GM18873 (cell line): Measurements from ENCODE around the gene CSE1L.
"Not testable (repeated sequence)": the region's sequence is repeated elsewhere in the genome, so short reads cannot be mapped to it uniquely, and the experiment has no call there.

ENCODE experiments used
- ATAC-seq: cut with Tn5 transposase; IDR thresholded peaks from one replicate; pipeline ENCODE4 v1.9.1; 2021; ENCODE audit warnings: mild to moderate bottlenecking, moderate library complexity, moderate number of reproducible peaks; ENCODE audit not compliant: unreplicated experiment, low FRiP score

CSE1L gene

DNA sequence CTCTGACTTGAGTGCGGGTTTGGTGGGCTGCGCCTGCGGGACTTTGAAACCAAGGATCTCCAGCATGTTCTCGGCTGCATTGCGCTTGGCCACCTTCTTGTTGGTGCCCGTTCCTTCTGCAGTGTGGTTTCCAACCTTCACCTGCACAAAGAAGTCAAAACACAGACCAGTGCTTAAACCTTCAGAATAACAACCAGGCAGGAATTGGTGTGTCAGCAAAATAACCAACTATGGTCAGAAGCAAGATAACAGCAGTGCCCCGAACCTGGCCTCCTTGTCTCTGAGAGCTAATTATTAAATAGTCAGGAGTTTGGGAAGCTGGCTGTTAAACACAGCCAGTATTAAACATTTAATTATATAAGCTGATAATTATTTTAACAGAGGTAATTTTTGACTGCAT is 73.9 kb downstream of the CSE1L start:
- no peak for ATAC-seq

DNA sequence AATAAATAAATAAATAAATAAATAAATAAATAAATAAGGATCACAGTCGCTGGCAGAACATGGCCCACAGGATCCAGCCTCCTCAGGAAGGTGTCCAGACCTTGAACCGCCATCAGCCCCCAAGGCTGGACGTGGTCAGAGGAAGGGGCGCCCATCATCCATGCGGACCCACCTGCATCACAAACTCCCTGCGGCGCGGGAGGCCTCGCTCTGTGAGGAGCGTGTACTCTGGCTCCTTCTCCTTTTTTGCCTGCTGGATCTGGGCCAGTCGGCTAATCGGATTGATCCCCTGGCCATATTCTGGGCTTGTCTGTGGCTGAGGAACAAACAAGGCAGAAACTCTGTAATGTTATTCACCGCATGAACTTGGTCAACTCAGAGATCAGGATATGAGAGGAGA is 76.8 kb downstream of the CSE1L start:
- ATAC-seq: no peak

DNA sequence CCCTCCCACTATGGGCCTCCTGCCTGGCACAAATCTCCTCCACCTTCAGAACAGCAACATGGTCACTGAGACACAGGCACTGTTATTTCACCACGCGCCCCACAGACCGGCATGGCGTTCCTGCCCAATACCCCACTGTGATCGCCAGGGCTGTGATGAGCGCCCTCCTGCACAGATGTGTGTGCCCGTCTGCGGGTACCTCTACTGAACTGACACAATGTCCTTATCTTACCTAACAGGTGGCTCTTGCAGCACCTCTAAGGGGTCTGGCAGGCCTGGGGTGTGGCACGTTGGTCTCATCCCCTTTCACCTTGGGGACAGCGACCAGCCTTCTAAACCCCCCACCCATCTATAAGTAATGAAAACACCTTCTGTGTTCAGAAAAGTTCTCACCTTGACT is 77.9 kb downstream of the CSE1L start:
- no peak for ATAC-seq

DNA sequence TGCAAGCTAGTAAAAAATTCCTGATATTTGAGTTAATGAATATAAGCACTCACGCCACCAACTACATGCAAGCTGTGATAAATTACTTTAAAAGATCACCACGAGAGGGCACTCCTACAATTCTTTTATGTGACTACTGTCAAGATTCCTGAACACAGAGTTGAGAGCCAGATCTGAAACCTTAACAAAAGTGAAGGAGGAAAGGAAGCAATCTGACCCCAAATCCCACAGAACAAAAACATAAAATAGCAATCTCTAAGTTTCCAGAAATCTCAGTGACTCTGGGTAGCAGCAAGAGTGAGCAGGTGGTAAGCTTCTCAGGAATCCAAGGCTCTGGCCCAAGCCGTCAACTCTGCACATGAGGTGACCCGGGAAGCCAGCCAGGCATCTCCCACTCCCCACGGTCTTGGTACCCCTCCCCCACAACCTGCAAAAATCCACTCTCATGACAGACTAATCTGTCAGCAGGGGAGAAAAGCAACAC is 86.9 kb downstream of the CSE1L start:
- ATAC-seq: no peak

DNA sequence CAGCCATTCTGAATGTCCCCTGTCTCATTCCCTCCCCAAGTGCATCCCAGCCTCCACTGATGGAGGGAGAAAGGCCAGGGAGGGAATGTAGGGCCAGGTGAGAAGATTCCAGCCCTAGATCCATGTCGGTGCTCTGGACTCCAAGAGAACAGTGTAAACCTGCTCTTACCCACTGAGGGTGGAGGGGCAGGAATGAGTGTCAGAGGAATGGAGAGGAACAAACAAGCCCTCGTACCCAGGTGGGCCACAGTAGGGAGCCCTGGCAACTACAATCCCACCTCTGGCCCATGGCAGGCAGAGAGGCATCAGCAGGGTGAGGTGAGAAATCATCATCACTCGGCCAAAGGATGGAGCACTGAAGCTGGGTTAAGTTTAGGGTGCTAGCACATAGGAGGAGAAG is 87.5 kb downstream of the CSE1L start:
- ATAC-seq: no peak

DNA sequence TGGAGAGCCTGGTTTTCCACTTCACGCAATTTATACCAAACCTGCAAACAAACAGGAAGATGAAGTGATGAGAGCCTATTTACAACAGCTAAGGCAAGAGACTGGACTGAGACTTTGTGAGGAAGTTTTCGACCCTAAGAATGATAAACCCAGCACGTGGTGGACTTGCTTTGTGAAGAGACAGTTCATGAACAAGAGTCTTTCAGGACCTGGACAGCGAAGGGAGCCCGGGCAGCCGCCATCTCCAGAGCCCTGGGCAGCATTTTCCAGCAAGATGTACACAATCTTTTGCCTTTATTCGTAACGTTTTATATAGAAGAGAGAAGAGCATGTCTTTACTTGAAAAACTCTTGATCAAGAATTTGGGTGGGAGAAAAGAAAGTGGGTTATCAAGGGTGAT is 88.7 kb downstream of the CSE1L start:
- not testable (repeated sequence) for ATAC-seq

DNA sequence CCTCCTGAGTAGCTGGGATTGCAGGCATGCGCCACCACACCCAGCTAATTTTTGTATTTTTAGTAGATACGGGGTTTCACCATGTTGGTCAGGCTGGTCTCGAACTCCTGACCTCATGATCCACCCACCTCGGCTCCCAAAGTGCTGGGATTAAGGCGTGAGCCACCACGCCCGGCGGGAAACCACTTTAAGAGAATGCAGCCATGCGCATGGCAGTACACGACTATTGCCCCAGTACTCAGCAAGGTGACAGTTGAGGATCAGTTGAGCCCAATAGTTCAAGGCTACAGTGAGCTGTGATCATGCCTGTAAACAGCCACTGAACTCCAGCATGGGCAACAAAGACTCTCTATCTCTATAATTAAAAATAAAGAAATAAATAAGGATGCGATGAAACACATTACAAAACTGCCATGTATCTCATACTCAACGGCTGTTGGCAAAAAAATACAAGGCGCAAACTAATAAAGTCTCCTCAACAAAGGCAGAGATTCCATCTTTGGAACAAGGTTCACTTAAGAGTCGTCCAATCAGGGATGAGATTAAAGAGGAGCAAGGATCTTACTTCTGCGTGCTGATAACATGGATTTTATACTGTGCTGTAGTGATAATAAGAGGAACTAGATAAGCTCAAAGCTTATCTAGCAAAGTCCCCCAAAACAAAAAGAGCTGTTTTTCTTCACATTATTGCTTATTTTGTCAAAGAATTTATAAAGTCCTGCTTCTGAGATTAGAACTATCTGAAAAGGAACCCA is 90.9 kb downstream of the CSE1L start:
- no peak for ATAC-seq

DNA sequence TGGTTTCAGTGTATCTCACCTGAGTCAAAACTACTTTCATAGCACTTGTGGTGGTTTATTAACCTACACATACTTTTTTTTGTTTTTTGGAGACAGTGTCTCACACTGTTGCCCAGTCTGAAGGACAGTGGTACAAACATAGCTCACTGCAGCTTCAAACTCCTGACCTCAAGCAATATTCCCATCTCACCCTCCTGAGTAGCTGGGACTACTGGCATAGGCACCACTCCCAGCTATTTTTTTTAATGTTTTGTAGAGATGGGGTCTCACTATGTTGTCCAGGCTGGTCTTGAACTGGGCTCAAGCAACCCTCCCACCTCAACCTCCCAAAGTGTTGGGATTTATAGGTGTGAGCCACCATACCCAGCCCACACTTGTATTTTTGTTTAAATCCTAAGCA is 92.3 kb downstream of the CSE1L start:
- ATAC-seq: no peak

DNA sequence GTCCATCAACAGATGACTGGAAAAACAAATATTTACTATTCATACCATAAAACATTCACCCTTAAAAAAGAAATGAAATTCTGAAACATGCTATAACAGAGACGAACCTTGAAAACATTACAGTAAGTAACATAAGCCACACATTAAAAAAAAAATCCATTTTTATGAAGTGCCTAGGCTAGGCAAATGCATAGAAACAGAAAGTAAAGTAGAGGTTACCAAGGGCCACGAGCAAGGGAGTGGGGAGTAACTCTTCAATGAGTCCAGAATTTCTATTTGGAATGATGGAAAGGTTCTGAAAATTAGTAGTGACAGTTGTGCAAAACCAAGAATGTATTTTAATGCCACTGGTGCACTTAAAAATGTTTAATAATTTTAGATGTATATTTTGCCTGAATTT is 94.3 kb downstream of the CSE1L start:
- ATAC-seq: no peak

DNA sequence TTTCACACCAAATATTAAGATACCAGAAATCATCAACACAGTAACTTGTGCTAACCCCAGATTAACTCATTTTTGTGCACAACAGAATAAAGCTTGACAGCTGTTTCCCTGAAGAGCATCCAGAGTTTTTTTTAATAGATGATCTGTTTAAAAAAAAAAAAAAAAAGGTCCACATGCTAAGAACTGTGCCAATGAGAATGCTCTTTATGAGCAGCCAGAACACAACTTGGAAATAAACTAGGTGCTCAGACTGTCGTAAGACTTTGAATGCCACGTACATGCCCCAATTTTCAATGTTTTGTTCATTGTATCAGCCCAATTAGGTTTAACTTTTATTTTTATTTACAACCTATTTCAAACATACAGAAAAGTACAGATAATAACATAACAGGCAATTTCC is 94.7 kb downstream of the CSE1L start:
- no peak for ATAC-seq
